G401 (cell line): ENCODE data around the gene PTK6. TPM values are rescaled to one million over a fixed set of nuclear protein-coding genes. Genes with fewer than 3 reads are reported as not detected.
A peak's percentile ranks its signal among the peaks of the same experiment; 100 is the strongest.

Source experiments
- DNase-seq: peaks from one replicate; pipeline ENCODE4 v3.0.0-alpha.2; 2015; ENCODE audit warnings: low spot score
- in situ Hi-C: cut with HindIII; loops from 2 replicates; pipeline ENCODE4 v1.10.0; 2016; ENCODE audit warnings: low sequenced_read_pairs, mixed read lengths
- total RNA-seq: library from RNA; depleted of rRNA; stranded (reverse); fragments of >200 nt; shearing (Covaris generic); gene quantifications from 2 replicates; pipeline ENCODE4 v1.2.3, GENCODE V29; 2014

The PTK6 gene
- total RNA-seq, 1 experiment from 2014 or later = 0.10 TPM

- in situ Hi-C loops = no loop called here
- DNase-seq = no peak
Observed at GRCh38 chr20:63534831-63535651, 2.1 kb downstream of the PTK6 start.

DNA sequence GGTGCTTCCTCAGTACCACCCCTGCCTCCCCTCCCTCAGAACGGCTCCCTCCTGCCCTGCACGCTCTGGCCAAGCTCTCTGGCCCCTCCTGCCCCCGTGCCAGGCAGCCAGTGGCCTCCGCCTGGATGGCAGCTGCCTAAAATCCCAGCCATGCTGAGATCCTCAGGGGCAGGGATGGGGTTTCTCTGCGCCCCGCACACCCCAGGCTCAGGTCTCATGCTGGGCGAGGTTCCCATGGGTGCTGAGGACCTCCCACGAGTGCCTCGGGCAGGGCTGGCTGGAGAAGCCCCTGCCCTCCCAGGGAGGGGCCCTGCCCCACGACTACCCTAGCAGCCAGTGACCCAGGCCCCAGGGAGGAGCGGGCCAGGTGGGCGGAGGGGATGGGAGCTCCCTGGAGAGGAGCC, 2.7 kb downstream of the PTK6 start:
- no peak for DNase-seq
- in situ Hi-C loops = no loop called here

GRCh38 chr20:63533871-63534393, 3.2 kb downstream of the PTK6 start:
- no peak for DNase-seq
- in situ Hi-C loops = no loop called here

GRCh38 chr20:63533388-63533787, 3.8 kb downstream of the PTK6 start:
- DNase-seq = no peak
- in situ Hi-C loops = no loop called here

DNA sequence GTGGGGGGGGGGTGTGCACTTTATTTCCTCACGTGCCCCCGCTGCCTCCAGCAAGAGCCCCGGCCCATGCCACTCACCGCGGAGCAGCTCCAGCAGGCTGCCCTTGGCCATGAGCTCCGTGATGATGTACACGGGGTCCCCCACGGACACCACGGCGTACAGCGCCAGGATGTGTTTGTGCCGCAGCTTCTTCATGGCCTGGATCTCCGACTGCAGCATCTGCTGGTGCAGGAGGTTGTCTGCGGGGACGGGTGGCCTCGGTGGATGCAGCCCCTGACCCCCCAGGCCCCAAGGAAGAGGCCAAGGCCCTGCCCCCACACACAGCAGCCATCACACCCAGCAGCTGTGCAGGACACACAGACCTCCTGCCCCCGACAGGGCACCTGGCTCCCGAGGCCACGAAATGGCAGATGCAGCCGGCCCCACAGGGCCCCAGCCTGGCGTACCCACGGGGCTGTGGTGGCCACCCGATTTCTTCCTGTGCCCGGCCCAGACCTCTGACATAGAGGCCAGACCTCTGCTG, 4.7 kb downstream of the PTK6 start:
- DNase-seq = no peak
- in situ Hi-C loops = no loop called here

- in situ Hi-C loops = no loop called here
- DNase-seq = no peak
Observed at GRCh38 chr20:63531686-63532448, 5.3 kb downstream of the PTK6 start.

DNA sequence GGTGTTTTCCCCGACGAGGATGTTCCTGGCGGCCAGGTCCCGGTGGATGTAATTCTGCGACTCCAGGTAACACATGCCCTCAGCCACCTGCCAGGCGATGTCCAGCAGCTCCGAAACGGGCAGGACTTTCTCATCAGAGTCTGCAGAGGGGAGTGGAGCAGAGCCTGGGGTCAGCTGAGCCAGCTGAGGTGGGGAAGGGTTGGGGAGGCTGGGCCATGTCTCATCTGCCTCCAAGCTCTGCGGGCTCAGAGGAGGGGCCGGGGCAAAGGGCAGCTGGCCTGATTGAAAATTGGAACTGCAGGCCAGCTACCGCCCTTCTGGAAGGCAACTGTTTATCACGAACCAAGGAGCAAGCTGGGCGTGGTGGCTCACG, 6.4 kb downstream of the PTK6 start:
- in situ Hi-C loops = no loop called here
- DNase-seq = no peak

GRCh38 chr20:63529861-63530787, 7.1 kb downstream of the PTK6 start:
- DNase-seq = no peak
- in situ Hi-C loops = no loop called here

- DNase-seq = no peak
- in situ Hi-C loops = no loop called here
Observed at GRCh38 chr20:63529180-63529860, 7.9 kb downstream of the PTK6 start.

- in situ Hi-C loops = no loop called here
- no peak for DNase-seq
Observed at GRCh38 chr20:63527184-63527583, 10.0 kb downstream of the PTK6 start.

GRCh38 chr20:63525971-63526370, 11.2 kb downstream of the PTK6 start:
- no peak for DNase-seq
- in situ Hi-C loops = no loop called here

- in situ Hi-C loops = no loop called here
- no peak for DNase-seq
Observed at GRCh38 chr20:63525185-63525584, 12.0 kb downstream of the PTK6 start.

DNA sequence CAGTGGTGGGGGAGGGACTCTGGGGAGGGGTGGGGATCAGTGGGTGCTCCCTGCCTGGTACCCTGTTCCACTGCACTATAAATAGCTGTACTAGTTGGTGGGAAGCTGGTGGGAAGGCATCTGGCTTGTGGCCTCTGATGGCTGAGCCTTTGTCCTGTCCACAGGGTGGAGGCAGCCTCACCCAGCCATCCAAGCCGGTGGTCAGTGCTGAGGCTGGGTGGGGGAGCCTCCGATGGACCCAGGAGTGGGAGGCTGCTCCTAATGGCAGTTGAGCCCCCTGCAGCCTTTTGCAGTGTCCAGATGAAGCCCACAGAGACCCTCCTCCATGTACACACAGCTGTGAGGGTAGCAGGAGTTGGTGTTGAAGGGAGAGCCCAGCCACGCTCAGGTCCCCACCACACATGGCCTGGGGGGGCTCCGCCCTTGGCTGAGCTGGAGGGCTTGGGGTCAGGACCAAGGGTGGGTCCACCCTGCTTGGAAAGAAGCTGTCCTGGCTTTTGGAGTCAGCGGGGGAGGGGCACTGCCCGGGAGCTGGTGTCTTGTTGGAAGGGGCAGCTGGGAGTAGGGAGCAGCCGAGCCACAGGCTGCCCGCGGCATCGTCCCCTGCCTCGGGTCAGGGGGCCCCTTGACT, 14.1 kb downstream of the PTK6 start:
- DNase-seq = no peak
- in situ Hi-C loops = no loop called here

DNA sequence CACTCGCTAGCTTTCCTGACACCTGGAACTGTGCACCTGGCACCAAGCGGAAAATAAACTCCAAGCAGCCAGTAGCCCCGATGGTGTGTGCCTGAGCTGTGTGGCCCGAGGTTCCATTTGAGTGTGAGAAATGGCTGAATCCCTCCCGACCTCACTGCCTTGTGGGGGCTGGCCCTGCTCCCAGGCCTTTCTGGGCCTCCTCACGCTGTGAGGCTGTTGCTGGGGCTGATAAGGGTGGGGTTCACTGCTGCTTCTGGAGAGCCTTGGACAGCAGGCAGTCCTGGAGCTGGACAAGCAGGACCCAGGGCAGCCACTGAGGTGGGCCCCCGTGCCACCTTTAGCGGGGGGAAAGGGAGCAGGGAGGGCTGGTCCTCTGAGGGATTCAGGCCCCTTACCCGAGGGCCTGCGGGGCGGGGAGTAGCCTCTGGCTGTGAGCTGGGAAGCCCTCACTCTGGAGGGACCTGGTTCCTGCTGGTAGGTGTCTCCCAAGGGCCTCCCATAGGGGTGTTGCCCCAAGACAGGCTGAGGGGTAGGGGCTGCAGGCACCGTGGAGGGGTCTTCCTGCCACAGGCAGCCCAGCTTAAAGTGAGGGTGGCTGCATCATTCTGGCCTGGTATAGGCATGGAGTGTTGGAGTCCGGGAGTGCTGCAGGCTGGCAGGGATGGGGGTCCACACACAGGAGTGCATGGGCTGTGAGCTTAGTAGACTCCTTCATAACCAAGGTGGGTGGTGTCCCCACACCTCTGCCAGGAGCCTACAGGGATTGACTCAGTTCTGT, 14.9 kb downstream of the PTK6 start:
- in situ Hi-C loops = no loop called here
- no peak for DNase-seq

- in situ Hi-C loops = no loop called here
- no peak for DNase-seq
Observed at GRCh38 chr20:63521602-63522001, 15.6 kb downstream of the PTK6 start.

- no peak for DNase-seq
- in situ Hi-C loops = no loop called here
Observed at GRCh38 chr20:63520934-63521601, 16.1 kb downstream of the PTK6 start.

DNA sequence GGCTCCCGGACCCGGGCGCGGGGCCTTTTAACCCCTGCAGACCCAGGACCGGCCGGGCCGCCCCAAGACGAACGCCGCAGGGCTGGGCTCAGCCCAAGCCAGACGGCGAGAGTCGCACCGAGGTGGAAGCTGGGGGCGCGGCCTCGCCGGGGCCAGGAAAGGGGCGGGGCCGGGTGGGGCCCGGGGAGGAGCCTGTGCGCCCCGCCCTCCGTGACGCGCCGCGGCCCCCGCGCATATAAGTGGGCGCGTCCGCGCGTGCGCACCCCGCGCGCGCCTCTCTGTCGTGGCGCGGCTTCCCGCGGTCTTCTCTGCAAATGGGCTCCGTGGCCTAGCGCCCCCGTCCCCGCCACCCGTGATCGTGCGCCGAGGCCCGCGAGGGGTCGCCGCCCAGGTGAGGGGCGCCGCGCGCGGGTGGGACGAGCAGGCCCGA, 16.7 kb downstream of the PTK6 start, which contains the start of gene PPDPF:
TSS of gene PPDPF (plus strand) at position 262 of the 430 bp plus-strand sequence. CDS start 544 bp downstream, outside the sequence.
- peak; percentile 87 for DNase-seq
- in situ Hi-C loops = no loop called here
